Left ventricle myocardium inferior (tissue), 1 donor: ENCODE data around the gene MFF. TPM values are rescaled to one million over a fixed set of nuclear protein-coding genes. Genes with fewer than 3 reads are reported as not detected.

Experiments used
- DNase-seq: peaks from one replicate; pipeline ENCODE4 v3.0.0-alpha.2; 2020
- H3K27ac ChIP-seq: fragments of 200-600 bp; replicated peaks from 2 replicates; pipeline ENCODE4 v1.8.0; 2021
- H3K27me3 ChIP-seq: fragments of 200-600 bp; 2 replicates; pipeline ENCODE4 v1.8.0; 2021; ENCODE audit warnings: low read depth
- H3K36me3 ChIP-seq: fragments of 200-600 bp; 2 replicates; pipeline ENCODE4 v1.8.0; 2021
- H3K4me1 ChIP-seq: fragments of 200-600 bp; 2 replicates; pipeline ENCODE4 v1.8.0; 2021
- H3K4me3 ChIP-seq: fragments of 200-600 bp; 2 replicates; pipeline ENCODE4 v1.8.0; 2021; ENCODE audit warnings: mild to moderate bottlenecking, moderate library complexity
- H3K9me3 ChIP-seq: fragments of 200-600 bp; replicated peaks from 2 replicates; pipeline ENCODE4 v1.8.0; 2021
- CTCF ChIP-seq: fragments of 200-600 bp; IDR thresholded peaks from 2 replicates; pipeline ENCODE4 v1.8.0; 2021; ENCODE audit warnings: antibody characterized with exemption, mild to moderate bottlenecking, borderline replicate concordance
- intact Hi-C: fragments of 100-400 bp; cut with micrococcal nuclease; formaldehyde crosslinking; loops from one replicate; pipeline ENCODE4 v1.11.0; 2022
- total RNA-seq: library from RNA; stranded (reverse); fragmentation: NEBNext Ultra II Directional; extraction: Animal tissue kit (Norgen Biotek cat#: 25700); gene quantifications from one replicate; pipeline ENCODE4 v1.2.1, GENCODE V29; 2021
- donor health status: DM: no; HTN: yes; CAD: no; lungs with severe emphysema.

MFF gene
- total RNA-seq, 1 donor from 2014 or later = 88.0 TPM

- H3K9me3 ChIP-seq = no peaks in the 10 kb centered on the region
- H3K27me3 ChIP-seq = no peaks in the 10 kb centered on the region
- peaks cover 11% of the 10 kb centered on the region for H3K36me3 ChIP-seq
- DNase-seq = no peak
- H3K27ac ChIP-seq = no peak overlapping the region
- TF ChIP-seq CTCF = no peak
- H3K4me3 ChIP-seq = no peak overlapping the region
- intact Hi-C loops = no loop called here
- H3K4me1 ChIP-seq = no peaks in the 10 kb centered on the region
Observed at GRCh38 chr2:227310756-227311110, 14.3 kb upstream of the MFF start.

GRCh38 chr2:227311861-227312506, 13.1 kb upstream of the MFF start:
- TF ChIP-seq CTCF = no peak
- no peaks in the 10 kb centered on the region for H3K9me3 ChIP-seq
- no peak overlapping the region for H3K27ac ChIP-seq
- no peak for DNase-seq
- H3K27me3 ChIP-seq = no peaks in the 10 kb centered on the region
- H3K36me3 ChIP-seq = peaks cover 11% of the 10 kb centered on the region
- H3K4me1 ChIP-seq = no peaks in the 10 kb centered on the region
- H3K4me3 ChIP-seq = no peak overlapping the region
- intact Hi-C loops = no loop called here

GRCh38 chr2:227312579-227312978, 12.5 kb upstream of the MFF start:
- Histone ChIP-seq H3K9me3 (no peaks in the 10 kb centered on the region), H3K27me3 (no peaks in the 10 kb centered on the region), H3K4me1 (no peaks in the 10 kb centered on the region), H3K27ac (no peak overlapping the region), H3K36me3 (peaks cover 11% of the 10 kb centered on the region), H3K4me3 (no peak overlapping the region)
- no peak for TF ChIP-seq CTCF
- intact Hi-C loops = no loop called here
- DNase-seq = no peak

GRCh38 chr2:227313310-227313709, 11.7 kb upstream of the MFF start:
- intact Hi-C loops = no loop called here
- H3K36me3 ChIP-seq = peaks cover 11% of the 10 kb centered on the region
- no peak overlapping the region for H3K4me3 ChIP-seq
- no peak for DNase-seq
- TF ChIP-seq CTCF = no peak
- H3K27me3 ChIP-seq = no peaks in the 10 kb centered on the region
- no peaks in the 10 kb centered on the region for H3K4me1 ChIP-seq
- H3K9me3 ChIP-seq = no peaks in the 10 kb centered on the region
- H3K27ac ChIP-seq = no peak overlapping the region

- TF ChIP-seq CTCF = no peak
Observed at GRCh38 chr2:227317834-227318233, 7.2 kb upstream of the MFF start.

More at GRCh38 chr2:227317834-227318233, 7.2 kb upstream of the MFF start:
- H3K36me3 ChIP-seq = no peaks in the 10 kb centered on the region
- peaks cover 5% of the 10 kb centered on the region for H3K9me3 ChIP-seq
- intact Hi-C loops = no loop called here
- no peak overlapping the region for H3K27ac ChIP-seq
- H3K4me1 ChIP-seq = no peaks in the 10 kb centered on the region
- no peak overlapping the region for H3K4me3 ChIP-seq
- DNase-seq = no peak
- no peaks in the 10 kb centered on the region for H3K27me3 ChIP-seq
